ENCODE measurements around the gene PWWP2B. TPM values are rescaled to one million over a fixed set of nuclear protein-coding genes. Genes with fewer than 3 reads are reported as not detected.

Gene PWWP2B
- total and polyA plus RNA-seq, 10 donors = 22.5 to 50.0 (median 28.0) TPM

DNA sequence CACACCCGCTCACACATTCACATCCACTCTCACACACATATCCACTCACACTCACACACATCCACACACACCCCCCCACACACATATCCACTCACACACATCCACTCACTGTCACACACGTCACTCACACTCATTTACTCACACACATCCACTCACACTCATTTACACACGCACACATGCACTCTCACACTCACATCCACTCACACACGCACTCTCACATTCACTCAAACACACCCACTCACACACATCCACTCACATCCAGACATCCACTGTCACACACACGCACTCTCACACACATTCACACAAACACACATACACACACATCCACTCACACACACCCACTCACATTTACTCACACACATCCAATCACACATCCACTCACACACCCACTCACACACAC lies 18.3 kb downstream of the PWWP2B start:
- intact Hi-C loops (cut with DNase I; ENCODE audit: low total_unique reads) = no loop called here
- DNase-seq = no peak
- TF ChIP-seq POLR2A (IDR thresholded peaks at IDR 0.05) (no peak), POLR2AphosphoS5 (IDR thresholded peaks at IDR 0.05) (no peak), CTCF (IDR thresholded peaks at IDR 0.05 in 8 of 11, conservative IDR thresholded peaks at IDR 0.05 in 3 of 11) (no peak)
- peak overlapping the region in 5 of 8 donors; percentile 43 to 99 (median 90) for H3K27ac ChIP-seq
- H3K27me3 ChIP-seq (replicated peaks in 1 of 7) = no peaks in the 10 kb centered on the region
- H3K4me1 ChIP-seq = peaks cover 62 to 100% (median 90%) of the 10 kb centered on the region in 6 donors
- H3K9me3 ChIP-seq = no peaks in the 10 kb centered on the region
- H3K4me3 ChIP-seq = no peak overlapping the region
- peaks cover 0 to 49% (median 0%) of the 10 kb centered on the region in 6 donors for H3K36me3 ChIP-seq
- WGBS, 5 donors = 86 to 94% (median 91%) methylated on average over 5 of the region's 5 CpGs

- TF ChIP-seq CTCF (IDR thresholded peaks at IDR 0.05 in 8 of 11, conservative IDR thresholded peaks at IDR 0.05 in 3 of 11) (no peak), POLR2AphosphoS5 (IDR thresholded peaks at IDR 0.05) (peak in 1 of 3 donors; percentile 31), POLR2A (IDR thresholded peaks at IDR 0.05) (no peak)
- 87 to 95% (median 93%) methylated on average over 11 to 22 of the region's 22 CpGs for WGBS, 5 donors
- Histone ChIP-seq H3K36me3 (peaks cover 0 to 42% (median 0%) of the 10 kb centered on the region in 6 donors), H3K27ac (peak overlapping the region in 5 of 8 donors; percentile 94 to 99 (median 96)), H3K9me3 (no peaks in the 10 kb centered on the region), H3K4me1 (peaks cover 63 to 100% (median 90%) of the 10 kb centered on the region in 6 donors), H3K27me3 (replicated peaks in 1 of 7) (no peaks in the 10 kb centered on the region), H3K4me3 (no peak overlapping the region)
- intact Hi-C loops (cut with DNase I; ENCODE audit: low total_unique reads) = no loop called here
- peak; percentile 78 for DNase-seq
Observed at GRCh38 chr10:132415956-132416355, 19.0 kb downstream of the PWWP2B start.

DNA sequence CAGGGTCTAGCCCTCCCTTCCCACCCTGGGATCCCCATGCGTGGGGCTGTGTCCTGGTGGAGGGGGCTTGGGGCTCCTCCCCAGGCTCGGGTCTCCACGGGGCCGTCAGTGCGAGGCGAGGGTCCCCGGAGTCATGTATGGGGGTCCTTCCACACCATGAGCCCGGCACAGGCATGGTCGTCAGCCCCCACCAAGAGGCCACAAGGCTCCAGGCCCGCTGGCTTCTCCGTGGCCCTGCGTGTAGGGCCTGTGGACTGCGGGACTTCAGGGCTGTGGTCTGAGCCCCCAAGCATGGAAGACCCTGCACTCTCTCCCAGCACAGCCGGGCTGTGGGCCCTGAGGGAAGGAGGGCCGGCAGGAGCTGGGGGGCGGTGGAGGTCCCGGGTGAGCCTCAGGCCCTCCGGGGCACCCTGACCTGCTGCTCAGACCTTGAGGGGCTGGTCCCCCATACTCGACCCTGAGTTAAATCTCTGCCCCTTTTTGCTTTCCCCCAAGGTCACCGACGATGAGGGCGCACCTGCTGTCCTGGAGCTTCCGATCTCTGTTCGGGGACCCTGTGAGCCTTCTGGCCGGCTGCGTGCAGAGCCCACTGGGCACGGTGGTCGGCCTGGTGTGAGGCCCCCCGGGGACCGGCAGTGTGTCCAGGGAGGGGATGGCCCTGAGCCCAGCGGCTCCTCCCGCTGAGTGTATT lies 19.7 kb downstream of the PWWP2B start:
- TF ChIP-seq POLR2A (IDR thresholded peaks at IDR 0.05) (no peak), CTCF (IDR thresholded peaks at IDR 0.05 in 8 of 11, conservative IDR thresholded peaks at IDR 0.05 in 3 of 11) (no peak), POLR2AphosphoS5 (IDR thresholded peaks at IDR 0.05) (peak in 1 of 3 donors; percentile 25)
- H3K4me1 ChIP-seq = peaks cover 64 to 100% (median 90%) of the 10 kb centered on the region in 6 donors
- intact Hi-C loops (cut with DNase I; ENCODE audit: low total_unique reads) = no loop called here
- 84 to 98% (median 92%) methylated on average over 19 to 32 of the region's 32 CpGs; no CpG with 5 or more reads in 1 of the 5 donors for WGBS, 5 donors
- no peak overlapping the region for H3K4me3 ChIP-seq
- H3K27me3 ChIP-seq (replicated peaks in 1 of 7) = no peaks in the 10 kb centered on the region
- peaks cover 0 to 40% (median 0%) of the 10 kb centered on the region in 6 donors for H3K36me3 ChIP-seq
- H3K9me3 ChIP-seq = no peaks in the 10 kb centered on the region
- peak; percentile 80 for DNase-seq
- peak overlapping the region; percentile 61 to 99 (median 94) for H3K27ac ChIP-seq

- Histone ChIP-seq H3K27ac (peak overlapping the region; percentile 61 to 99 (median 94)), H3K27me3 (replicated peaks in 1 of 7) (no peaks in the 10 kb centered on the region), H3K9me3 (no peaks in the 10 kb centered on the region), H3K4me3 (peak overlapping the region in 1 of 8 donors; percentile 19), H3K4me1 (peaks cover 64 to 100% (median 90%) of the 10 kb centered on the region in 6 donors), H3K36me3 (peaks cover 0 to 40% (median 0%) of the 10 kb centered on the region in 6 donors)
- intact Hi-C loops (cut with DNase I; ENCODE audit: low total_unique reads) = no loop called here
- WGBS, 5 donors = 71 to 87% (median 79%) methylated on average over 18 to 26 of the region's 26 CpGs
- TF ChIP-seq POLR2AphosphoS5 (IDR thresholded peaks at IDR 0.05) (peak in 1 of 3 donors; percentile 34), CTCF (IDR thresholded peaks at IDR 0.05 in 8 of 11, conservative IDR thresholded peaks at IDR 0.05 in 3 of 11) (no peak), POLR2A (IDR thresholded peaks at IDR 0.05) (no peak)
- peak; percentile 84 for DNase-seq
Observed at GRCh38 chr10:132417257-132417910, 20.4 kb downstream of the PWWP2B start.
